B cell (primary cell): ENCODE measurements around the gene NMT1. TPM values are rescaled to one million over a fixed set of nuclear protein-coding genes. Genes with fewer than 3 reads are reported as not detected.

Source experiments
- ATAC-seq: fragments of 200-7000 bp; cut with Tn5 transposase; one replicate; pipeline ENCODE4 v1.10.0; 2021; ENCODE audit warnings: low read depth, mild to moderate bottlenecking, moderate number of reproducible peaks, moderate library complexity
- CTCF ChIA-PET: fragments of 350-600 bp; sonication (Branson Sonifier 250); formaldehyde crosslinking; loops from one replicate; lab custom pipeline; 2021; ENCODE audit warnings: antibody characterized with exemption, inconsistent platforms; lab: Charles Lee
- POLR2A ChIA-PET: fragments of 350-600 bp; sonication (Branson Sonifier 250); formaldehyde crosslinking; loops from one replicate; lab custom pipeline; 2021; ENCODE audit warnings: antibody characterized with exemption; lab: Charles Lee
- DNase-seq: peaks from one replicate; pipeline ENCODE4 v3.0.0; 2013
- H2AFZ ChIP-seq: 2 replicates; pipeline ENCODE4 v1.6.1; 2012; ENCODE audit warnings: mild to moderate bottlenecking, low read depth, low read length; ENCODE audit not compliant: insufficient read depth, poor library complexity, severe bottlenecking
- H3K27ac ChIP-seq, 2 donors: 1 replicate in 1 of 2; 2 replicates in 1 of 2; pipeline ENCODE4 v1.5.1; 2012 to 2013; ENCODE audit warnings: low read length in 2 of 2, mild to moderate bottlenecking in 2 of 2, moderate library complexity in 1 of 2
- H3K27me3 ChIP-seq, 4 experiments: fragments of 200-600 bp in 1 of 4; sonication (generic) in 1 of 4; replicated peaks in 1 of 4; 1 replicate in 2 of 4; 2 replicates in 2 of 4; pipeline versions ENCODE4 v1.6.1 to v1.7.0; 2013 to 2016; ENCODE audit warnings: low read length in 3 of 4, mild to moderate bottlenecking in 2 of 4, mixed read lengths in 1 of 4, moderate library complexity in 1 of 4; ENCODE audit not compliant: insufficient read depth in 4 of 4, control insufficient read depth in 3 of 4; ENCODE audit errors: control extremely low read depth in 1 of 4
- H3K36me3 ChIP-seq, 2 experiments: replicated peaks in 1 of 2; 1 replicate in 1 of 2; 2 replicates in 1 of 2; pipeline versions ENCODE4 v1.6.1 to v1.7.1; 2013; ENCODE audit warnings: low read length in 1 of 2; ENCODE audit not compliant: insufficient read depth in 2 of 2, control insufficient read depth in 1 of 2; ENCODE audit errors: control extremely low read depth in 1 of 2, extremely low read depth in 1 of 2
- H3K4me1 ChIP-seq, 2 donors: fragments of 200-600 bp in 1 of 2; sonication (generic) in 1 of 2; 1 replicate in 1 of 2; 2 replicates in 1 of 2; pipeline versions ENCODE4 v1.5.1 to v1.6.1; 2013 to 2017; ENCODE audit warnings: low read length in 2 of 2; ENCODE audit not compliant: control insufficient read depth in 2 of 2, insufficient read depth in 2 of 2
- H3K4me2 ChIP-seq: replicated peaks from 2 replicates; pipeline ENCODE3; 2012; ENCODE audit warnings: mild to moderate bottlenecking, low read depth, low read length; ENCODE audit not compliant: poor library complexity, severe bottlenecking
- H3K4me3 ChIP-seq, 5 experiments: fragments of 200-600 bp in 1 of 5; sonication (generic) in 1 of 5; 1 replicate in 3 of 5; 2 replicates in 2 of 5; pipeline versions ENCODE4 v1.5.1 to v1.7.0; 2011 to 2016; ENCODE audit warnings: low read length in 4 of 5, mild to moderate bottlenecking in 4 of 5, low read depth in 2 of 5, control low read depth in 1 of 5, moderate library complexity in 1 of 5; ENCODE audit not compliant: insufficient read depth in 1 of 5; ENCODE audit errors: control extremely low read depth in 1 of 5, extremely low read depth in 1 of 5
- H3K79me2 ChIP-seq: fragments of 200-600 bp; sonication (generic); one replicate; pipeline ENCODE4 v1.6.0; 2016; ENCODE audit warnings: low read length; ENCODE audit not compliant: control insufficient read depth, insufficient read depth
- H3K9ac ChIP-seq: fragments of 200-600 bp; sonication (generic); 2 replicates; pipeline ENCODE4 v1.6.1; 2017; ENCODE audit warnings: mild to moderate bottlenecking, low read length, moderate library complexity
- H3K9me3 ChIP-seq, 3 donors: one replicate each; pipeline versions ENCODE4 v1.6.1 to v1.7.1; 2013; ENCODE audit warnings: low read length in 2 of 3; ENCODE audit not compliant: control insufficient read depth in 2 of 3, insufficient read depth in 1 of 3; ENCODE audit errors: control extremely low read depth in 1 of 3
- H4K20me1 ChIP-seq: 2 replicates; pipeline ENCODE4 v1.6.0; 2012; ENCODE audit warnings: mild to moderate bottlenecking, low read length; ENCODE audit not compliant: insufficient read depth, control insufficient read depth, poor library complexity, severe bottlenecking
- H3K27ac Mint-ChIP-seq: one replicate; pipeline ENCODE4 v1.8.0; 2021; ENCODE audit warnings: mixed read lengths
- H3K27me3 Mint-ChIP-seq: one replicate; pipeline ENCODE4 v1.8.0; 2021; ENCODE audit warnings: mixed read lengths
- H3K4me1 Mint-ChIP-seq: one replicate; pipeline ENCODE4 v1.8.0; 2021; ENCODE audit warnings: mixed read lengths
- H3K4me3 Mint-ChIP-seq: one replicate; pipeline ENCODE4 v1.8.0; 2021; ENCODE audit warnings: mixed read lengths
- H3K9me3 Mint-ChIP-seq: one replicate; pipeline ENCODE4 v1.8.0; 2022; ENCODE audit warnings: mixed read lengths; ENCODE audit not compliant: insufficient read depth
- EZH2 ChIP-seq: IDR thresholded peaks from 2 replicates; pipeline ENCODE4 v1.6.1; 2012; ENCODE audit warnings: borderline replicate concordance, low read depth, mild to moderate bottlenecking, moderate library complexity, low read length; ENCODE audit not compliant: insufficient read depth, poor library complexity, severe bottlenecking
- WGBS: methylation state at CpG from one replicate; pipeline ENCODE4 v1.1.5; 2013; ENCODE audit warnings: missing lambda C conversion rate; ENCODE audit not compliant: insufficient coverage; 5-methylcytosine and 5-hydroxymethylcytosine counted together
- intact Hi-C: fragments of 100-400 bp; cut with micrococcal nuclease; formaldehyde crosslinking; loops from one replicate; pipeline ENCODE4 v1.10.0; 2022
- polyA plus RNA-seq: library from polyadenylated mRNA; depleted of rRNA; stranded (reverse); fragments of >200 nt; gene quantifications from 2 replicates; pipeline ENCODE4 v1.2.3, GENCODE V29; 2012
- total RNA-seq, 2 donors: library from RNA; stranded (reverse); fragments of 120-200 nt in 1 of 2; gene quantifications; 1 replicate in 1 of 2; 2 replicates in 1 of 2; pipeline versions ENCODE4 v1.2.3 to v1.2.4, GENCODE V29; 2013 to 2022
- TF ChIP-seq, protein P1 (sequence below): fragments of 200-600 bp; IDR thresholded peaks from one replicate; pipeline ENCODE4 v1.8.0; 2022; ENCODE audit warnings: antibody characterized with exemption, mild to moderate bottlenecking

The NMT1 gene
- total and polyA plus RNA-seq, 2 donors (not counting 1 experiment from before 2014, with no cell fraction given), result 30.1 to 134 TPM

DNA sequence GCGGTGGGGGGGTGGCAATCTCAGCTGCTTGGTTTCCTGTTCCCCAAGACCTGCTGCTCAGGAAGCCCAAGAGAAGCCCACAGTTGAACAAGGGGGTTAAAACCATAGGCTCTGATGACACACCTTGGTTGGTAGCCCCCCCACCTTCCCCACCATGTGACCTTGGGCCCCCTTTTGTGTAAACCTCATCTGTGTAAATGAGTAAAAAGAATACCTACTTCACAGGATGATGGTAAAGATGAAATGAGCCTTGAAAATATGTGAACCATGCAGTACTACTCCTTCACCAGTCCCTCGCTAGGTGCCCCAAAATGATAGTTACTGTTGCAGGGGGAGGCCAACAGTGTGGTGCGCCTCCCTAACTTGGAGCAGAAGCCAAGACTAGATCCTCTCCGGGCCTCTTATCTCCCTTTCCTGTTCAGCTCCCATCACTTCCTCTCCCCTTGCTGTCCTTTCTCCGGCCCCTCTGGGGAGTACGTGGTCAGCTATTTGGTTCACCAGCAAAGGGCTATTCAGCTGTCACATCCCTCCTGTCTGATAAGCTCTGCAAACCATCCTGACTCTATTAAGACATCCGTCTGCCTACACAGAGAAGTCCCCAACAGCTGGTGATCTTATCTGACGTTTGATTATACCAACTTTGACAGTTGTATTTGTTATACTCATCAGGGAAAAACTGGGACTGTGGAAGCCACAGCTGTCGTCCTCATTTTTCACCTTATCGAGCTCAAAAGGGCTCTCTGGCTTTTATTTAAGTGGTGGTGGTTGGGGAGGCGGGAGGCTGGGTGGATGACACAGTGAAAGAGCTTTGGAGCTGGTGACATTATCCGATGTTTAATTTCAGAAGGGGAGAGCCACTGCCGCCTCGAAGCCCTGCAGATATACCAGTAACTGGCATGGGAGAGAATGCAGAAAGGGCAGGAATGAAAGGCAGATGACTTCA lies 29.6 kb upstream of the NMT1 start:
- Histone ChIP-seq H3K27ac (no peak overlapping the region), H3K27me3 (no peaks in the 10 kb centered on the region), H3K9me3 (no peaks in the 10 kb centered on the region), H2AFZ (no peak overlapping the region), H3K79me2 (peaks cover 20% of the 10 kb centered on the region), H3K36me3 (peaks cover 0 to 50% of the 10 kb centered on the region in 2 experiments), H3K4me3 (no peak overlapping the region), H3K4me2 (no peak overlapping the region), H4K20me1 (no peaks in the 10 kb centered on the region), H3K4me1 (no peaks in the 10 kb centered on the region), H3K9ac (no peak overlapping the region)
- ChIA-PET POLR2A (no interaction called here), CTCF (interaction anchor here (0.6 to 0.9 kb wide), 3 partner anchors 8 to 115 kb away, joined by 3 read pairs; no protein-coding TSS in a partner anchor)
- DNase-seq (no peak), ATAC-seq (no peak)
- Mint-ChIP-seq H3K9me3 (no peaks in the 10 kb centered on the region), H3K4me1 (no peaks in the 10 kb centered on the region), H3K27me3 (no peaks in the 10 kb centered on the region), H3K27ac (no peak overlapping the region), H3K4me3 (no peak overlapping the region)
- WGBS, result 88% methylated on average over 12 of the region's 14 CpGs
- intact Hi-C loops, result no loop called here
- TF ChIP-seq, protein P1, sequence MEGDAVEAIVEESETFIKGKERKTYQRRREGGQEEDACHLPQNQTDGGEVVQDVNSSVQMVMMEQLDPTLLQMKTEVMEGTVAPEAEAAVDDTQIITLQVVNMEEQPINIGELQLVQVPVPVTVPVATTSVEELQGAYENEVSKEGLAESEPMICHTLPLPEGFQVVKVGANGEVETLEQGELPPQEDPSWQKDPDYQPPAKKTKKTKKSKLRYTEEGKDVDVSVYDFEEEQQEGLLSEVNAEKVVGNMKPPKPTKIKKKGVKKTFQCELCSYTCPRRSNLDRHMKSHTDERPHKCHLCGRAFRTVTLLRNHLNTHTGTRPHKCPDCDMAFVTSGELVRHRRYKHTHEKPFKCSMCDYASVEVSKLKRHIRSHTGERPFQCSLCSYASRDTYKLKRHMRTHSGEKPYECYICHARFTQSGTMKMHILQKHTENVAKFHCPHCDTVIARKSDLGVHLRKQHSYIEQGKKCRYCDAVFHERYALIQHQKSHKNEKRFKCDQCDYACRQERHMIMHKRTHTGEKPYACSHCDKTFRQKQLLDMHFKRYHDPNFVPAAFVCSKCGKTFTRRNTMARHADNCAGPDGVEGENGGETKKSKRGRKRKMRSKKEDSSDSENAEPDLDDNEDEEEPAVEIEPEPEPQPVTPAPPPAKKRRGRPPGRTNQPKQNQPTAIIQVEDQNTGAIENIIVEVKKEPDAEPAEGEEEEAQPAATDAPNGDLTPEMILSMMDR, result no peak
- TF ChIP-seq EZH2, result no peak

DNA sequence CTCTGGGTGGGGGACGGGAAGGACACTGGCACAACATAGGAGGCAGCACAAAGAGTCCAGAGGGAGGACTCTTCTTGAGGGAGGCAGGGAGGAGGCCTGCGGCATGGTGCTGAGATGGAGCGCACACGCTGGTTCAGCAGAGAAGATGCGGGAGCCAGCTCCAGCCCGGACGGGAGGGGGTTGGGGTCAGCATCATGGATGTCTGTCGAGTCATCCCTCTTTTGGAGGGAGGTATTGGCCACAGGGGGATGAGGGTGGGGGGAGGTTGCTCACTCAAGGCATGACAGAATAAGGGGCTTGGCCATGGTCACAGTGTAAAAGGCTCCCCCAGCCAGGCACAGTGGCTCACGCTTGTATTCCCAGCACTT lies 29.0 kb upstream of the NMT1 start:
- no peak overlapping the region for H3K27ac Mint-ChIP-seq
- no peak overlapping the region for H3K4me3 ChIP-seq
- H3K4me2 ChIP-seq, result no peak overlapping the region
- TF ChIP-seq, protein P1, result no peak
- no peak for TF ChIP-seq EZH2
- intact Hi-C loops, result no loop called here
- H3K27me3 Mint-ChIP-seq, result no peaks in the 10 kb centered on the region
- peaks cover 0 to 47% of the 10 kb centered on the region in 2 experiments for H3K36me3 ChIP-seq
- no peaks in the 10 kb centered on the region for H3K9me3 ChIP-seq
- ATAC-seq, result no peak
- H2AFZ ChIP-seq, result no peak overlapping the region
- H3K4me1 ChIP-seq, result no peaks in the 10 kb centered on the region
- H3K4me1 Mint-ChIP-seq, result no peaks in the 10 kb centered on the region
- no peaks in the 10 kb centered on the region for H4K20me1 ChIP-seq
- 98% methylated on average over 9 of the region's 9 CpGs for WGBS
- DNase-seq, result no peak
- H3K9me3 Mint-ChIP-seq, result no peaks in the 10 kb centered on the region
- H3K27ac ChIP-seq, result no peak overlapping the region
- no peak overlapping the region for H3K9ac ChIP-seq
- no peaks in the 10 kb centered on the region for H3K27me3 ChIP-seq
- H3K4me3 Mint-ChIP-seq, result no peak overlapping the region
- H3K79me2 ChIP-seq, result peaks cover 25% of the 10 kb centered on the region
- CTCF ChIA-PET, result no interaction called here
- POLR2A ChIA-PET, result no interaction called here
